T1000 (cell line): ENCODE results near the gene KMT5C.

Experiments
- DNase-seq: peaks from one replicate; lab custom pipeline; 2025; ENCODE audit warnings: mixed read lengths; lab: John Stamatoyannopoulos, UW

The KMT5C gene

GRCh38 chr19:55366790-55367189, 27.1 kb downstream of the KMT5C start:
- DNase-seq: no peak

GRCh38 chr19:55368106-55368505, 28.4 kb downstream of the KMT5C start:
- DNase-seq: no peak

GRCh38 chr19:55368701-55369563, 29.3 kb downstream of the KMT5C start:
- no peak for DNase-seq

GRCh38 chr19:55369653-55370304, 30.1 kb downstream of the KMT5C start:
- DNase-seq: peak; percentile 66

GRCh38 chr19:55370305-55370988, 30.8 kb downstream of the KMT5C start, which contains the start of gene IL11:
TSS of gene IL11 (minus strand) at chr19:55370463. CDS start at chr19:55370310, 153 bp downstream.
- DNase-seq: peak; percentile 68

- DNase-seq: peak; percentile 84
These were observed 32.8 kb downstream of the KMT5C start for GRCh38 chr19:55372316-55373081.

- no peak for DNase-seq
These were observed 33.8 kb downstream of the KMT5C start for GRCh38 chr19:55373306-55373992.

GRCh38 chr19:55373993-55374757, 34.5 kb downstream of the KMT5C start:
- DNase-seq: peak; percentile 34

GRCh38 chr19:55376241-55376933, 36.7 kb downstream of the KMT5C start, which contains the start of gene TMEM190:
TSS of gene TMEM190 (plus strand) at chr19:55376826. CDS start at chr19:55376854, 28 bp downstream.
- no peak for DNase-seq

- no peak for DNase-seq
These were observed 37.9 kb downstream of the KMT5C start for GRCh38 chr19:55377356-55378131.

GRCh38 chr19:55379174-55379573, 39.5 kb downstream of the KMT5C start:
- no peak for DNase-seq

- no peak for DNase-seq
These were observed 42.3 kb downstream of the KMT5C start for GRCh38 chr19:55382013-55382412.

GRCh38 chr19:55382522-55383054, 42.9 kb downstream of the KMT5C start:
- no peak for DNase-seq

- DNase-seq: peak; percentile 25
These were observed 43.8 kb downstream of the KMT5C start for GRCh38 chr19:55383279-55384130.

GRCh38 chr19:55384131-55384919, 44.6 kb downstream of the KMT5C start, which contains the start of gene TMEM238:
TSS of gene TMEM238 (minus strand) at chr19:55384292. CDS start at chr19:55384259, 33 bp downstream.
- no peak for DNase-seq

- DNase-seq: peak; percentile 88
These were observed 45.4 kb downstream of the KMT5C start for GRCh38 chr19:55384920-55385723.
